NCI-H2227 (cell line): Measurements from ENCODE around the gene CREB3L2.
"Not testable (repeated sequence)": the region's sequence is repeated elsewhere in the genome, so short reads cannot be mapped to it uniquely, and the experiment has no call there.

ENCODE experiments used
- DNase-seq: peaks from one replicate; lab custom pipeline; 2025; ENCODE audit not compliant: unreplicated experiment; lab: John Stamatoyannopoulos, UW

Gene CREB3L2

DNA sequence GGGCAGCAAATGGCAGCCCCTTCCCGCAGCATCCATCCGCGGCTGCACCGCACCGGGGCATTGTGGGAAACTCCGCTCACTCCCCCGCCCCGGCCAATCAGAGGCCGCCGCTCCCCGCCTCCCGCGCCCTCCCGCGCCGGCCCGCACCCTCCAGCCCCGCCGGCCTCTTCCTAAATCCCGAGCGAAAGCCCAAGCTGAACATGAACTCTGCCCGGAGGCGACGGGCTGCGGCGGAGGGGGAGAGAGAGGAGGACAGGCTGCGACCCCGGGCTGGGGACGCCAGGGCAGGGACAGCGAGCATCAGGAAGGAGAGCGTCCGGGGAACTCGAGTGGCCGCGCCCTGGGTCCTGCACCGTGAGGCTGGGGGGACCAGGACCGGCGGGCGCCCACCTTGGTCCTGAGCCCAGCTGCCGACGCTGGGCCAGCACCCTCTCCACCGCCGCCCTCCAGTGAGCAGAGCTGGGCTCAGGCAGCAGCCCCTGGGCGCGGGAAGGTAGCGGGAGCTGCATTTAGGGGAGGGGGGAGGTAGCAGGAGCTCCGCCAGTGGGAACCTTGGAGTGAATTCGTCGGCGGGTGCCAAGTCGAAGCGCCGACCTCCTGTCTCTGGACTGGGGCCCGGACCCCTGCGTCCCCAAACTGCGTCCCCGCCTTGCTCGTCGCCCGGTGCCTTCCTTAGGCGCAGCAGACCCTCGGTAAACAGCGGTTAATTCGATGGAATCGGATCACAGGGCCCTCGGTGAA, 154.9 kb downstream of the CREB3L2 start, which contains the start of gene DGKI:
Gene DGKI (minus strand): TSS at position 148 of the 741 bp plus-strand sequence.
- peak; percentile 89 for DNase-seq

GRCh38 chr7:137846549-137846826, 155.4 kb downstream of the CREB3L2 start:
- DNase-seq, result no peak

DNA sequence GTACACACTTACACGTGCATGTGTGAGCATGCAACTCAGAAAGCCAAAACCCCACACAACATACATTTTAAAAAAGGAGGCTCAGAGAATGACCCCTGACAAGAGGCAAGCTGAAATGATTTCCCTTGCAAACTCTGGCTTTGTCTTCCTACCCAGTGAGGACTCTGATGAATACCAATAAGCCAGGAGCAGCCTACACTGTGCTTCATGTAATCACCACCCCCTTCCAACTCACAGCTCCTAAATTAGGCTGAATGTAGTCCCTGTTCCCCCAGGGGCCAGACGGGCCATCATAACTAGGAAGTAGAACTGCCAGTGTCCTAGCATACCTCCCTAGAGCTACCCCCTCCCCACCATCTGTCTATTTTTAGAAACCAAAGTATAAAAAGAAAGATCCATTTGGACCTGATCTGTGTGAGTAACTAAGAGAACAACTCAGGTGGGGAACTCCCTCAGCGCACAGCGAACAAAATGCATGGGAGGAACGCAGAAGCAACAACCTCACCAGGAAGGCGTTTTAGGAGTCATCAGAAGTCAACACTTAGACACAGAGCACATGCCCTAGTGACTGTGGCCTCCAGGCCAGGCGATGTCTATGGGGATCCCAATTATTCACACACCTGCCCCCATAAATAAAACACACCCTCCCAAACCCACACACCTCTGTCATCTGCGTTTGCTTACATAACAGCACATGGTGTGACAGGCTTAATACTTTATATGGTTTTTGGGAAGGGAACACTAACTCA, 157.0 kb downstream of the CREB3L2 start:
- no peak for DNase-seq

DNA sequence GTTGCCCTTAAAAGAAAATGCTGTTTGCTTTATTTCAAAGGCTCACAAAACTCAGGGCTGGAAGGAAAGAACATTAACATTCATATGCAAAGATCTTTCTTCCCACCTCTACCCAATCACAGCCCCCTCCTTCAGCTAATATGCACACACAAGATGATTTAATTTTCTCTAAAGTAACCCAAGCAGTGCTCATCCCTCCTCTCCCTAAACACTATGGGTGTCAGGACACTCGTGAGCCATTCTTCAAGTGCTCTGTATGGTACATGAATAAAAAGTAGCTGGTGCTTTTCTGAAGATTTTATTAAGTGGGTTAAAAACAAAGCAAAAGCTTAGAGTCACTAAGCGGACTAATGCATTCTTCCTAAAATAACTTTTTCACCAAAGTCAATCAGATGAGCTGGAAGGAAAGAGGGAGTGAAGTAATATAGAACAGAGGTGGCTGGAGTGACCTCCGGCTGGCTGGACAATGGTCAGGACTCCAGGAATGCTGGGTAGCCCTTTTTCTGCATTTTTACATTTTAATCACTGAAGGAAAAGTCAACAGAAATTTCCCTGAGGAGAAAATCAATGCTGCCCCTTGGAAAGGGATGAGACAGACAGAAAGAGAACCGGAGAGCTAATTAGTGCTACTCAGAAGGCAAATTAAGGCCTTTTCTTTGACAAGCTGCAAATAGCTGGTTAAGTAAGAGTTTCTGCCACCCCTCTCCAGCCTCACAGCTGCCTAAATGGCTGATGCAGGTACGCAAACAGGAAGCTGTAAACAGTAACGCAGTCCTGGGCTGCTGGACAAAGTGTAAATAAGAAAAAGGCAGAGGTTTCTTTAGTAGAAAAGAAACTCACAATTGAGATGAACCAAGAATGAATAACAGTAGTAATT, 161.7 kb downstream of the CREB3L2 start:
- peak; percentile 15 for DNase-seq

DNA sequence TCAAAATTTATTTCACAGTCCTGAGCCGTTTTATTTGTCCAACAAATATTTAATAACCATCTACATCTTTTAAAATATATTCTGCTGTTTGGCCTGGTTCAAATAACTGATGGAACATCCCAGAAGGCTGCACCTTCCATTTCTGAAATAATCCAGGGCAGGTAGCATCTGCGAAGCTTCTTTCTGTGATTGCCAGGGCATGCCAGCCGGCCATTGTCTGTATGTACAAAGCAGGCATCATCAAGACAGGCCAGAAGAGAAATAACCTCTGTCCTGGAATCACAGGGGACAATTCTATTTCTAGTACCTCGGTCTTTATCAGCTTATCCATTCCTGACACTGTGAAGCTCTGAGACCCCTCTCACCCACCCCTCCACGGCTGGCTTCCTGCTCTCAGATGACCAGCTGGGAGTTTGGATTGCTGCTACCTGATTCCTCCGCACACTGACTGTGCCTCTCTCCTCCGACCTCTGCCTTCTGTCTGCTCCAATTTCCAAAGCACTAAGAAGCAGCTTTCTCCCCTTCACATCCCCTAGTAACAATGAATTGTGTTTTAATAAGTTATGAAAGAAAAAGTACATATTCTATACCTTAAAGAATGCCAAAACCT, 163.1 kb downstream of the CREB3L2 start:
- DNase-seq, result no peak

DNA sequence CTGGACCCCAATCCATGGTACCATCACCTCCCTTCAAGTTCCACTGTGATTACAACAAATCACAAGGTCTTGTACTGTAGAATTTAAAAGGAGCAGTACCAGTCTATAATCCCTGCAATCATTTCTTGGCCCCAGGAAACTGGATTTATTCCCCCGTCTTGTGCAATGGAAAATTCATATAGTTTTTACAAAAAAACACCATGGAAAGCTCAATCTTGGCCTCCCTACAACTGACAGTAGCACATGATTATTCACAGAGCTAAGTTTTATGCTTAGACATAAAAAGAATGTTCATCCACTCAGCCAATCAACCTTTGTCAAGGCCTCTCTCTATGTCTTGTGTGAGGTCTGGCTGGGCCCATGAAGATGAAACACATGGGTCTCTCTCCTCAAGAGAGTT, 165.3 kb downstream of the CREB3L2 start:
- no peak for DNase-seq

DNA sequence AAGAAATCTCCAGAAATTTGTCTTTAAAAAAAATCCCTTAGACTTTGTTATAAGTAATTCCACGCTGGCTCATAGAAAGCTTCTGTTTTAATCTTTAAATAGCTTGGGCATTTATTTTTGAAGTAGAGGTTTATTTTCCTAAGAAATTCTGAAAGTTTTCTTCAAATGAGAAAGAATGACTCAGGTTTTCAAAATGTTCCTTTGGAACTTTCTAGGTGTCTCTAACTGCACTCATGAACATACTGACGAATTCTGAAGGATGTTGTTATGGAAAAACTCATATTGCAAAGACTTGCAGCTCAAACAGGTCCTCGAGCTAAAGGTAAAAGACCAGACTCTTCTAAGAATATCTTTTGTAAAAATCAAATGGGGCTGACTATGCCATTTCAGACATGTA, 165.8 kb downstream of the CREB3L2 start:
- no peak for DNase-seq

GRCh38 chr7:137835486-137836112, 166.3 kb downstream of the CREB3L2 start:
- DNase-seq, result no peak

DNA sequence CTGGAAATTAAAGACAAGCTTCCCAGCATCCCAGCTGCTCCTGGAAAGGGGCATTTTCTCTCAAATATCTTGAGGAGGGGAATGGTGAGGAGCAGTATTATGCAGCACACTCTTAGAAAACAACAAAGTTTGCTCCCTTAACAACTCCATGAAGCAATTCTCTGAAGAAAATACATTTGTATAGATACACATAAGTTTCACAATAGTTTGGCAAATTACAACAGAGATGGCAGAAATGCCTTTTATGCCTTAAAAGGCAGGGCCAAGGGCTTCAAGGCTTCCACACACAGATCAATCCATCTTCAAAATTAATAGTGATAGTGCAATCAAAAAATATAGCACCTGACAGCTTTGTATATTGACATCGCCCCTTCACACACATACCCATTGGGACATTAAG, 167.3 kb downstream of the CREB3L2 start:
- no peak for DNase-seq

GRCh38 chr7:137832990-137833389, 168.9 kb downstream of the CREB3L2 start:
- DNase-seq, result not testable (repeated sequence)

DNA sequence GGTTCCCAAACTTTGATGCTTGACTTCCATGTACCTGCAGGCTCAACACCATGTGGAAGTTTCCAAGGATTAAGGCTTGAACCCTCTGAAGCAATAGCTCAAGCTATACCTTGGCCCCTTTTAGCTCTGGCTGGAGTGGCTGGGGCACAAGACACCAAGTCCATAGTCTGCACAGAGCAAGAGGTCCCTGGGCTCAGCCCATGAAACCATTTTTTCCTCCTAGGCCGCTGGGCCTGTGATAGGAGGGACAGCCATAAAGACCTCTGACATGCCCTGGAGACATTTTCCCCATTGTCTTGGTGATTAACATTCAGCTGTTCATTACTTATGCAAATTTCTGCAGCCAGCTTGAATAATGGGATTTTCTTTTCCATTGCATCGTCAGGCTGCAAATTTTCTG, 169.5 kb downstream of the CREB3L2 start:
- DNase-seq, result no peak

GRCh38 chr7:137831555-137831954, 170.3 kb downstream of the CREB3L2 start:
- DNase-seq, result not testable (repeated sequence)

GRCh38 chr7:137829337-137829992, 172.4 kb downstream of the CREB3L2 start:
- no peak for DNase-seq

DNA sequence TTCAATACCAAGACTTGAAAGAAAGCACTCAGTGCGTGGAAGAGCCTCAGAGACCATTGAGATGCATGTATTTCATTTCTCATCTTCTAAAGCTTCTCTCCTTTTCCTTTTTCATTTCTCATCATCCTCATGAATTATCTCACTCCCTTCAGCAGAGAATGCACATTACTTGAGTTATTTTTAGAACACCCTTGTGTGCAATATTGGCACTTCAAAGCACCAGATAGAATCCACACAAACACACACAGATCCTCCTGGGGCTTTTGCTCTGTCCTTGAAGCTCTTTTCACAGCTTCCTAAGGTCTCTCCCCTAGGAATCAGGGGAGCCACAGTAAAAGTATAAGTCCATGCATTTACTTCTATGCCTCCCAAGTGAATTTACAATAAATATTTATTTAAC, 173.4 kb downstream of the CREB3L2 start:
- no peak for DNase-seq

- DNase-seq, result no peak
These were observed 176.4 kb downstream of the CREB3L2 start for GRCh38 chr7:137825489-137825888.
